ENCODE measurements around the gene RNF212. TPM values are rescaled to one million over a fixed set of nuclear protein-coding genes. Genes with fewer than 3 reads are reported as not detected.
A peak's percentile ranks its signal among the peaks of the same experiment; 100 is the strongest.
"Not testable (repeated sequence)": the region's sequence is repeated elsewhere in the genome, so short reads cannot be mapped to it uniquely, and the experiment has no call there.

Gene RNF212
- total and polyA plus RNA-seq, 5 donors from 2014 or later = 2.8 to 5.4 (median 3.2) TPM

DNA sequence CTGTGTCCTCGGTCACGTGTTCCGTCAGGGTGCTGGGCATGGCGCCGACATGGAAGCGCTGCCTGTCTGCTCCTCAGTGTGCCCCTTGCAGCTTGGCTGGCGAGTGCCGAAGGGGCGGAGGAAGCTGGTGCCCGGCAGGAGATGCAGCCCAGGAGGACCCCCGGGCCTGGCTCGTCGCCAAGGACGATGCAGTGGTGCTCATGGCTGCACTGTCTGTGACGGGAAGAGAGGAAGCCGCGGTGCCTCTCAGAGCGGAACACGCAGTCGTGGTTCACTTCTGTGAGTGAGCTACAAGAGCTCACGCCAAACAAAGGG is 63.8 kb downstream of the RNF212 start:
- Mint-ChIP-seq H3K4me3 (no peak overlapping the region), H3K36me3 (peaks cover 4% of the 10 kb centered on the region), H3K27ac (no peak overlapping the region), H3K9me3 (peaks cover 0 to 3% (median 0%) of the 10 kb centered on the region in 7 donors), H3K27me3 (peaks cover 27% of the 10 kb centered on the region), H3K4me1 (peaks cover 0 to 2% (median 0%) of the 10 kb centered on the region in 4 donors)
- ATAC-seq (ENCODE audit: low read depth in 2 of 2) = no peak
- Histone ChIP-seq H3K4me1 (ENCODE audit: control insufficient read depth, insufficient read depth, low read length, poor library complexity, severe bottlenecking) (no peaks in the 10 kb centered on the region), H3K4me3 (ENCODE audit: low read depth, low read length) (no peak overlapping the region), H3K9me3 (ENCODE audit: control insufficient read depth in 2 of 2, low read length in 2 of 2) (no peaks in the 10 kb centered on the region), H3K27me3 (ENCODE audit: control insufficient read depth, insufficient read depth, low read length) (no peaks in the 10 kb centered on the region), H3K36me3 (ENCODE audit: control insufficient read depth, insufficient read depth, low read length) (no peaks in the 10 kb centered on the region), H3K27ac (ENCODE audit: insufficient read depth, low read length, poor library complexity, severe bottlenecking) (no peak overlapping the region)
- DNase-seq = no peak

DNA sequence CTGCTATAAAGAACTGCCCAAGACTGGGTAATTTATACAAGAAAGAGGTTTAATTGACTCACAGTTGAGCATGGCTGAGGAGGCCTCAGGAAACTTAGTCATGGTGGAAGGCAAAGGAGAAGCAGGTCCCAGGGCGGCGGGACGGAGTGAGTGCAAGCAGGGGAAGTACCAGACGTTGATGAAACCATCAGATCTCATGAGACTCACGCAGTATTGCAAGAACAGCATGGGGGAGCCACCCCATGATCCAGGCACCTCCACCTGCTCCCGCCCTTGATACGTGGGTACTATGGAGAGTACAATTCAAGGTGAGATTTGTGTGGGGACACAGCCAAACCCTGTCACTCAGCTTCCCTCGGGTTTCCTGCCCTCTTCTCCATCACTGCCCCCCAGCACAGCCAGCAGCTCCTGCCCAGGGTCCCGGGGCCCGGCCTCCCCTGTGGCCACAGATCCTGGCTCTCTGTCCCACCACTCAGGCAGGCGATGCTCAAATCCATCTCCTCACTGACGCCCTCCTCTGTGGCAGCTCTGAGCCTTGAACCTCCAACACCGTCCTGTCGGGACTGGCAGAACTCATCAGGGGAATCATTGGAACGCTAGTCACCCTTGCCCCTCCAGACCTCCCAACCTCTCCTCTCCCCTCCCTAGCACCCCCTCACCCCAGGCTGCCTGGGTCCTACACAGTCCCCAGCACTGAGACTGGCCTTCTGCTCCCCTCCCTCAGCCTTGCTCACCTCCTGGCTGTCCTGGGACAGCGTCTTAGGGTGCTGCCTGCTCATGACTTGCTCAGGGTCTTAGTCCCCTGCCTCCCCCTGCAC is 64.4 kb downstream of the RNF212 start:
- H3K27me3 Mint-ChIP-seq = peaks cover 27% of the 10 kb centered on the region
- H3K27me3 ChIP-seq (ENCODE audit: control insufficient read depth, insufficient read depth, low read length) = no peaks in the 10 kb centered on the region
- no peaks in the 10 kb centered on the region for H3K9me3 ChIP-seq (ENCODE audit: control insufficient read depth in 2 of 2, low read length in 2 of 2)
- peak in 1 of 2 donors; percentile 11 for ATAC-seq (ENCODE audit: low read depth in 2 of 2)
- H3K36me3 ChIP-seq (ENCODE audit: control insufficient read depth, insufficient read depth, low read length) = no peaks in the 10 kb centered on the region
- DNase-seq = no peak
- peaks cover 0 to 3% (median 0%) of the 10 kb centered on the region in 7 donors for H3K9me3 Mint-ChIP-seq
- H3K4me3 Mint-ChIP-seq = peak overlapping the region in 1 of 4 donors; percentile 62
- H3K4me3 ChIP-seq (ENCODE audit: low read depth, low read length) = no peak overlapping the region
- H3K4me1 Mint-ChIP-seq = peaks cover 0 to 2% (median 0%) of the 10 kb centered on the region in 4 donors
- peaks cover 4% of the 10 kb centered on the region for H3K36me3 Mint-ChIP-seq
- no peak overlapping the region for H3K27ac Mint-ChIP-seq
- no peaks in the 10 kb centered on the region for H3K4me1 ChIP-seq (ENCODE audit: control insufficient read depth, insufficient read depth, low read length, poor library complexity, severe bottlenecking)
- H3K27ac ChIP-seq (ENCODE audit: insufficient read depth, low read length, poor library complexity, severe bottlenecking) = no peak overlapping the region

DNA sequence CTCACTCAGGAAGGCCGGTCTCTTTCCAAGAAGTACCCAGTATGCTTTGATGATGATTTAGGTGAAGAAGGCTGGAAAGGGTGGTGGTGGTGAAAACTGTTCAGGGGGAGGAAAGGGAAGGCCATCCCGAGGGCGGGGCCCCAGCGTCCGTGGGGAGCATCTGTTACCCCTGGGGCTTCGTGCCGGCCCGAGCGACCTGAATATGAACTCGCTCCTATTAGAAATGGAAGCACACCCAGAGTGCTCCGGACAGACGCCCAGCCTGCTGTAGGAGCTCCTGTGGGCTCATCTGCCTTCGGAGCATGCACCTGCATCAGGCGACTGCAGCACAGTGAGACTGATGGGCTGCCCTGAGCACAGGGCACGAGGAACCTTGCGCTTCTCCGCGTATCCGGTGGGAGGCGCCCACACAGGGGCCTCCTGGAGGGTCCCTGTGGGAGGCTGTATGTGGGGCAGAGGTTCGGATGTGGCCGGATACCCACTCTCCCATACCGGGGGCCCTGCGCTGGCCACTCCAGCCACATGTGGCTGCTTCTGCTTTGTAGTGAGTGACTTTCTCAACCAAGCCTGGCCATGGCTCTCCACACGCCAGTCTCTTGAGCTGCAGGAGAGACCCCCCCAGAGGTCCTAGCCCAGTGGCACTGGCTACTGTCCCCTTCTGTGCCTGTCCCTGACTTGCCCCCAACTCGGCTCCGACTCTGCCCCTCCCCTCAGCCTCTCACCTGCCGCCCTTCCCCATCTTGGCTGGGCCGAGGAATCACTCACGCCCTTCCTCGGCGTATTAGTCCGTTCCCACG is 65.2 kb downstream of the RNF212 start:
- Histone ChIP-seq H3K27ac (ENCODE audit: insufficient read depth, low read length, poor library complexity, severe bottlenecking) (no peak overlapping the region), H3K27me3 (ENCODE audit: control insufficient read depth, insufficient read depth, low read length) (no peaks in the 10 kb centered on the region), H3K9me3 (ENCODE audit: control insufficient read depth in 2 of 2, low read length in 2 of 2) (no peaks in the 10 kb centered on the region), H3K4me3 (ENCODE audit: low read depth, low read length) (no peak overlapping the region), H3K36me3 (ENCODE audit: control insufficient read depth, insufficient read depth, low read length) (no peaks in the 10 kb centered on the region), H3K4me1 (ENCODE audit: control insufficient read depth, insufficient read depth, low read length, poor library complexity, severe bottlenecking) (no peaks in the 10 kb centered on the region)
- Mint-ChIP-seq H3K9me3 (peaks cover 0 to 3% (median 0%) of the 10 kb centered on the region in 7 donors), H3K4me1 (peaks cover 0 to 2% (median under 1%) of the 10 kb centered on the region in 4 donors), H3K36me3 (peaks cover 4% of the 10 kb centered on the region), H3K4me3 (peak overlapping the region in 1 of 4 donors; percentile 62), H3K27ac (no peak overlapping the region), H3K27me3 (peaks cover 27% of the 10 kb centered on the region)
- DNase-seq (no peak), ATAC-seq (ENCODE audit: low read depth in 2 of 2) (no peak)

DNA sequence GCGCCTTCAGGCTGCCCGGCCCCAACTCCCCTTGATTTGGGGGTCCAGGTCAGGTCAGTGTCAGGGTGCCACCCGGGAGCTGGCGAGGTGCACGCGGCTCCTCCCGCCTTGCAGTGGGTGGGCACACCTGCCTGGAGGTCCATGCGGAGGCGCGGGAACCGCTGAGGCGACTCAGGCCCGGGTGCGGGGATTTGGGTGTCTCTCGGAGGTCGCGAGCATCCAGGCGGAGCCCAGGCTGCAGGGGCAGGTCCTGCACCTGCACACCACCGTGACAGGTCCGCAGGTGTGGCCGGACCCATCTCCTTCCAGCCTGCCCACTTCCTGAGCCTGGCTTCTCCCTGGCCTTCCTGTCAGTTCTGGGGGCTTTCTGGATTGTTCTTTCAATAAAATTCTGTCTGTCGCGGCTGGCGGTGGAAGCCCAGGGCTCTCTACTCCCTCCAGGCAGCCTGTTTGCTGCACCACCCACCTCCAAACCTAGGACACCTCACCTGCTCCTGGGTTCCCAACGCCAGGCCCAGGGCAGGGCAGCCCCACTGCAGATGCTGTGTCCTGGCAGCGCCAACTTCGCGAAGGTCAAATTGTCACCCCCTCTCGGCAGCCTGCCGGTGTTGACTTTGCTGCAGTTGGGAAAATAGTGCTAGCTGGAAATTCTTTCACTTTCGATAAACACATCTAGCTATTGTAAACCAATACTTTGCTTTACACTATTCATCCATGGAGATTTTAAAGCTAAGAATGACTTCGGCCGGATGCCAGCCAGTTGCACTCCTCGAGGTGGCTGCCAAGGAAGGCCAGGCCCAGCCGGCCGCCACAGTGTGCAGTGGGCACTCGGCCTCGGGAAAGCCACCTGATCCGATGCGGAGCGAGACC is 66.0 kb downstream of the RNF212 start:
- no peaks in the 10 kb centered on the region for H3K27me3 ChIP-seq (ENCODE audit: control insufficient read depth, insufficient read depth, low read length)
- H3K4me1 ChIP-seq (ENCODE audit: control insufficient read depth, insufficient read depth, low read length, poor library complexity, severe bottlenecking) = no peaks in the 10 kb centered on the region
- no peaks in the 10 kb centered on the region for H3K9me3 ChIP-seq (ENCODE audit: control insufficient read depth in 2 of 2, low read length in 2 of 2)
- H3K36me3 ChIP-seq (ENCODE audit: control insufficient read depth, insufficient read depth, low read length) = no peaks in the 10 kb centered on the region
- H3K9me3 Mint-ChIP-seq = peaks cover 0 to 3% (median 0%) of the 10 kb centered on the region in 7 donors
- no peak overlapping the region for H3K4me3 ChIP-seq (ENCODE audit: low read depth, low read length)
- ATAC-seq (ENCODE audit: low read depth in 2 of 2) (no peak), DNase-seq (peak in 1 of 3 donors; percentile 27)
- no peak overlapping the region for H3K27ac Mint-ChIP-seq
- H3K27ac ChIP-seq (ENCODE audit: insufficient read depth, low read length, poor library complexity, severe bottlenecking) = no peak overlapping the region
- H3K36me3 Mint-ChIP-seq = peaks cover 4% of the 10 kb centered on the region
- peak overlapping the region in 1 of 4 donors; percentile 32 for H3K4me3 Mint-ChIP-seq
- peaks cover 0 to 2% (median under 1%) of the 10 kb centered on the region in 4 donors for H3K4me1 Mint-ChIP-seq
- peaks cover 27% of the 10 kb centered on the region for H3K27me3 Mint-ChIP-seq

DNA sequence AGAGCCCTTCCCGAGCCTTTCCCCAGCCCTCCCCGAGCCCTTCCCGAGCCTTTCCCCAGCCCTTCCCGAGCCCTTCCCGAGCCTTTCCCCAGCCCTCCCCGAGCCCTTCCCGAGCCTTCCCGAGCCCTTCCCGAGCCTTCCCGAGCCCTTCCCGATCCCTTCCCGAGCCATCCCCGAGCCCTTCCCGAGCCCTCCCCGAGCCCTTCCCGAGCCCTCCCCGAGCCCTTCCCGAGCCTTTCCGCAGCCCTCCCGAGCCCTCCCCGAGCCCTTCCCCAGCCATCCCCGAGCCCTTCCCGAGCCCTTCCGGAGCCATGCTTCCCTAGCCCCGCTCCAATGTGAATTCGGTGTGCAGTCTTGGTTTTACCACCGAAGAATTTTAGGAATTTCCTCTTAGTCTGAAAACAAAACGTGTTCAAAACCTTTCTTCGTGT is 66.8 kb downstream of the RNF212 start:
- not testable (repeated sequence) for H3K4me3 ChIP-seq (ENCODE audit: low read depth, low read length); H3K36me3 ChIP-seq (ENCODE audit: control insufficient read depth, insufficient read depth, low read length); H3K4me1 Mint-ChIP-seq; H3K36me3 Mint-ChIP-seq; H3K27ac ChIP-seq (ENCODE audit: insufficient read depth, low read length, poor library complexity, severe bottlenecking); H3K9me3 ChIP-seq (ENCODE audit: control insufficient read depth in 2 of 2, low read length in 2 of 2); H3K9me3 Mint-ChIP-seq; ATAC-seq (ENCODE audit: low read depth in 2 of 2); H3K27ac Mint-ChIP-seq; H3K4me1 ChIP-seq (ENCODE audit: control insufficient read depth, insufficient read depth, low read length, poor library complexity, severe bottlenecking); H3K27me3 ChIP-seq (ENCODE audit: control insufficient read depth, insufficient read depth, low read length)
- Mint-ChIP-seq H3K4me3 (peak overlapping the region in 1 of 4 donors; percentile 50), H3K27me3 (peaks cover 27% of the 10 kb centered on the region)
- peak in 1 of 3 donors; percentile 47 for DNase-seq

DNA sequence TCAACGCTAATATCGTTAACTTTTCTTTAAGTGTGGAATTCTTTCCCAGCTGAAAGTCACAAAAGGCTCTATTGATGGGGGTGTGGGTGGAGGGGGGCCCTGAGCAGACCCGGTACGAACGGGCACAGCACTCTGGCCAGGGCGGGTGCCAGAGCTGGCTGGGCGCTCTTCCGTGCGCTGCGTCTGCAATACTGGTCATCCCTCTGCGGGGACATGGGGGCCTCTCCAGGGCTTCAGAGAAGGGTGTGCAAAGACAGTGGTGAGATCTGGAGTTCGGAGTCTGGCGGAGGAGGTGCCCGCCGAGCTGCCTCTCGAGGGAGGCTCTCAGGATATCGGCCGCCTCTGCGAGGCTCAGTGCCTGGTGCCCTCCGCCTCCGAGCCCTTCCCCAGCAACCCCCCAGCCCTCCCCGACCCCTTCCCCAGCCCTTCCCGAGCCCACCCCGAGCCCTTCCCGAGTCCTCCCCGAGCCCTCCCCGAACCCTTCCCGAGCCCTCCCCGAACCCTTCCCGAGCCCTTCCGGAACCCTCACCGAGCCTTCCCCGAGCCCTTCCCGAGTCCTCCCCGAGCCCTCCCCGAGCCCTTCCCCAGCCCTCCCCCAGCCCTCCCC is 67.7 kb downstream of the RNF212 start:
- ATAC-seq (ENCODE audit: low read depth in 2 of 2) = no peak
- Histone ChIP-seq H3K4me3 (ENCODE audit: low read depth, low read length) (no peak overlapping the region), H3K27ac (ENCODE audit: insufficient read depth, low read length, poor library complexity, severe bottlenecking) (no peak overlapping the region), H3K36me3 (ENCODE audit: control insufficient read depth, insufficient read depth, low read length) (no peaks in the 10 kb centered on the region), H3K9me3 (ENCODE audit: control insufficient read depth in 2 of 2, low read length in 2 of 2) (no peaks in the 10 kb centered on the region), H3K4me1 (ENCODE audit: control insufficient read depth, insufficient read depth, low read length, poor library complexity, severe bottlenecking) (no peaks in the 10 kb centered on the region), H3K27me3 (ENCODE audit: control insufficient read depth, insufficient read depth, low read length) (no peaks in the 10 kb centered on the region)
- Mint-ChIP-seq H3K27ac (no peak overlapping the region), H3K27me3 (peaks cover 27% of the 10 kb centered on the region), H3K4me3 (no peak overlapping the region), H3K36me3 (no peaks in the 10 kb centered on the region), H3K9me3 (peaks cover 0 to 2% (median 0%) of the 10 kb centered on the region in 7 donors), H3K4me1 (peaks cover 0 to 2% (median under 1%) of the 10 kb centered on the region in 4 donors)
- peak in 1 of 3 donors; percentile 23 for DNase-seq

DNA sequence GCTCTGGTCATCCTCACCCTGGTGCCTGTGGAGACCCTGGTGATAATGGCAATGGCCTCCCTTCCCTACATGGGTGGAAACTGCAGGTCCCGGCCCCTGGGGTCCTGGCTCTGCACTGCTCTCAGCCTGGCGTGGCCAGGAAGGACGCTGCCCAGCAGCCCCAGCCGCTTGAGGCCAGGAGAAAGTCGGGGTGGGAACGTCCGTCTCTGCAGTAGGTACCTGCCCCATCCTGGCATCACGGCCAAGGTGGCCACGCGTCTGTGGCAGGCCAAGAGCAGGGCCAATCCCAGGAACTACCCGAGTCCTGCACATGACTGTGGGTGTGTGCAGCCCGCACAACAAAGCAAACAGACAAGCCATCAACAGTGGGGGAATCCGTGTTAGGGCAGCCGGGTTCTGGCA is 68.2 kb downstream of the RNF212 start:
- DNase-seq (peak in 1 of 3 donors; percentile 16), ATAC-seq (ENCODE audit: low read depth in 2 of 2) (no peak)
- Histone ChIP-seq H3K27me3 (ENCODE audit: control insufficient read depth, insufficient read depth, low read length) (no peaks in the 10 kb centered on the region), H3K4me3 (ENCODE audit: low read depth, low read length) (no peak overlapping the region), H3K27ac (ENCODE audit: insufficient read depth, low read length, poor library complexity, severe bottlenecking) (no peak overlapping the region), H3K9me3 (ENCODE audit: control insufficient read depth in 2 of 2, low read length in 2 of 2) (no peaks in the 10 kb centered on the region), H3K36me3 (ENCODE audit: control insufficient read depth, insufficient read depth, low read length) (no peaks in the 10 kb centered on the region), H3K4me1 (ENCODE audit: control insufficient read depth, insufficient read depth, low read length, poor library complexity, severe bottlenecking) (no peaks in the 10 kb centered on the region)
- H3K9me3 Mint-ChIP-seq = peaks cover 0 to 2% (median 0%) of the 10 kb centered on the region in 7 donors
- H3K36me3 Mint-ChIP-seq = no peaks in the 10 kb centered on the region
- no peak overlapping the region for H3K4me3 Mint-ChIP-seq
- H3K27me3 Mint-ChIP-seq = peaks cover 27% of the 10 kb centered on the region
- H3K4me1 Mint-ChIP-seq = peaks cover 0 to 2% (median under 1%) of the 10 kb centered on the region in 4 donors
- H3K27ac Mint-ChIP-seq = no peak overlapping the region
